K562 (cell line): ENCODE data around the gene SKIC2. TPM values are rescaled to one million over a fixed set of nuclear protein-coding genes. Genes with fewer than 3 reads are reported as not detected.
A peak's percentile ranks its signal among the peaks of the same experiment; 100 is the strongest.

Experiments used
- ATAC-seq: fragments of 200-7000 bp; cut with Tn5 transposase; 3 replicates; pipeline ENCODE4 v1.9.1; 2020; ENCODE audit warnings: moderate library complexity
- BruUV-seq: library from RNA; stranded (reverse); fragments of 400-500 nt; replicated peaks from 2 replicates; lab custom pipeline; 2021; lab: Mats Ljungman, UMichigan
- CTCF ChIA-PET: fragments of 300-600 bp; formaldehyde crosslinking; extraction: SDS; loops from one replicate; lab custom pipeline; 2021; ENCODE audit warnings: low intra/inter-chr PET ratio; lab: Yijun Ruan, JAX
- POLR2A ChIA-PET: fragments of 300-600, 350-650 bp; sonication (Branson Sonifier 250); formaldehyde crosslinking; extraction: SDS; loops from one replicate; lab custom pipeline; 2021; ENCODE audit warnings: antibody characterized with exemption, inconsistent platforms; lab: Yijun Ruan, JAX
- DNase-seq, 4 experiments: peaks; one replicate each; pipeline versions ENCODE4 v3.0.0 to v3.0.0-alpha.2; 2011 to 2018; ENCODE audit warnings: low spot score in 3 of 4, mixed read lengths in 3 of 4; ENCODE audit errors: extremely low read depth in 1 of 4
- FAIRE-seq: peaks from 2 replicates; lab custom pipeline; 2011; peaks lifted over from hg19 to GRCh38; lab: Jason Lieb, UNC
- H2AFZ ChIP-seq: 2 replicates; pipeline ENCODE4 v1.6.0; 2011; ENCODE audit warnings: low read depth, low read length, control low read depth, inconsistent platforms
- H3K27ac ChIP-seq: fragments of 200-600 bp; 3 replicates; pipeline ENCODE4 v1.8.0; 2011; ENCODE audit warnings: low read depth, mild to moderate bottlenecking, control low read depth, inconsistent platforms, low read length, moderate library complexity, mixed read lengths; ENCODE audit errors: extremely low read depth
- H3K27me3 ChIP-seq, 2 experiments: fragments of 300-600 bp in 1 of 2; 2 replicates in 1 of 2; 3 replicates in 1 of 2; pipeline versions ENCODE4 v1.6.0 to v1.8.0; 2011; ENCODE audit warnings: inconsistent platforms in 2 of 2, low read length in 2 of 2, mild to moderate bottlenecking in 1 of 2, mixed read lengths in 1 of 2, moderate library complexity in 1 of 2; ENCODE audit not compliant: control insufficient read depth in 2 of 2, insufficient read depth in 2 of 2
- H3K36me3 ChIP-seq: fragments of 300-600 bp; 3 replicates; pipeline ENCODE4 v1.8.0; 2011; ENCODE audit warnings: mild to moderate bottlenecking, low read length, inconsistent platforms; ENCODE audit not compliant: control insufficient read depth, insufficient read depth
- H3K4me1 ChIP-seq, 2 experiments: fragments of 200-600 bp in 1 of 2; replicated peaks in 1 of 2; 2 replicates in 1 of 2; 3 replicates in 1 of 2; pipeline versions ENCODE4 v1.5.1 to v1.8.0; 2011; ENCODE audit warnings: inconsistent platforms in 2 of 2, low read length in 2 of 2, mild to moderate bottlenecking in 1 of 2, mixed read lengths in 1 of 2, moderate library complexity in 1 of 2; ENCODE audit not compliant: control insufficient read depth in 2 of 2, insufficient read depth in 2 of 2
- H3K4me2 ChIP-seq: 2 replicates; pipeline ENCODE4 v1.6.1; 2011; ENCODE audit warnings: low read length, control low read depth, inconsistent platforms, mixed read lengths; ENCODE audit not compliant: insufficient read depth
- H3K4me3 ChIP-seq: fragments of 200-600 bp; sonication (generic), shearing (Covaris generic); 2 replicates; pipeline ENCODE4 v1.5.1; 2016; ENCODE audit warnings: control low read depth, inconsistent platforms
- H3K79me2 ChIP-seq: fragments of 200-600 bp; 3 replicates; pipeline ENCODE4 v1.8.0; 2011; ENCODE audit warnings: low read length, inconsistent platforms; ENCODE audit not compliant: control insufficient read depth, insufficient read depth
- H3K9ac ChIP-seq, 2 experiments: 2 replicates each; pipeline versions ENCODE4 v1.6.0 to v1.6.1; 2011; ENCODE audit warnings: low read depth in 2 of 2, low read length in 2 of 2, control low read depth in 1 of 2, inconsistent platforms in 1 of 2, mild to moderate bottlenecking in 1 of 2, mixed read lengths in 1 of 2; ENCODE audit not compliant: insufficient read depth in 1 of 2
- H3K9me1 ChIP-seq: one replicate; pipeline ENCODE4 v1.6.0; 2011; ENCODE audit warnings: inconsistent platforms, mild to moderate bottlenecking, low read length, moderate library complexity; ENCODE audit not compliant: control insufficient read depth, insufficient read depth
- H3K9me3 ChIP-seq: replicated peaks from 2 replicates; pipeline ENCODE4 v1.5.1; 2011; ENCODE audit warnings: low read depth, low read length, inconsistent platforms; ENCODE audit not compliant: control insufficient read depth, insufficient read depth
- H4K20me1 ChIP-seq: replicated peaks from 2 replicates; pipeline ENCODE4 v1.6.1; 2011; ENCODE audit warnings: low read length, inconsistent platforms, mixed read lengths; ENCODE audit not compliant: control insufficient read depth, insufficient read depth
- ASH1L ChIP-seq: fragments of 450-650 bp; IDR thresholded peaks from 2 replicates; pipeline ENCODE4 v1.6.1; 2018; ENCODE audit warnings: borderline replicate concordance, mild to moderate bottlenecking, low read depth; ENCODE audit not compliant: partially characterized antibody
- BRD9 ChIP-seq: fragments of 450-650 bp; IDR thresholded peaks from 2 replicates; pipeline ENCODE4 v1.6.1; 2018; ENCODE audit warnings: low read depth; ENCODE audit not compliant: partially characterized antibody
- GABPB2 ChIP-seq: fragments of 250-450 bp; sonication (Bioruptor Pico); conservative IDR thresholded peaks from 2 replicates; pipeline ENCODE4 v1.5.1; 2021; ENCODE audit warnings: mild to moderate bottlenecking
- IRF1 ChIP-seq: sonication (generic); formaldehyde crosslinking; IDR thresholded peaks from 2 replicates; pipeline ENCODE4 v1.8.0; 2022; ENCODE audit warnings: missing genetic modification reagents, mild to moderate bottlenecking, borderline replicate concordance
- PHTF2 ChIP-seq: fragments of 250-450 bp; sonication (Bioruptor Pico); IDR thresholded peaks from 2 replicates; pipeline ENCODE4 v1.5.0; 2021; ENCODE audit warnings: mild to moderate bottlenecking
- POLR2G ChIP-seq: fragments of 200-400 bp; formaldehyde crosslinking; IDR thresholded peaks from 2 replicates; pipeline ENCODE4 v1.6.1; 2017; ENCODE audit warnings: low read depth, mild to moderate bottlenecking, antibody characterized with exemption, low read length, moderate library complexity
- RBFOX2 ChIP-seq: fragments of 200-400 bp; formaldehyde crosslinking; IDR thresholded peaks from 2 replicates; pipeline ENCODE4 v1.6.1; 2017; ENCODE audit warnings: low read depth, mild to moderate bottlenecking, low read length, moderate library complexity
- ZBTB8A ChIP-seq: fragments of 450-650 bp; IDR thresholded peaks from 2 replicates; pipeline ENCODE4 v1.6.1; 2018; ENCODE audit warnings: mild to moderate bottlenecking, moderate library complexity; ENCODE audit not compliant: partially characterized antibody
- ZNF668 ChIP-seq: fragments of 250-450 bp; sonication (Bioruptor Pico); IDR thresholded peaks from 2 replicates; pipeline ENCODE4 v1.8.0; 2022; ENCODE audit warnings: mild to moderate bottlenecking, inconsistent platforms
- WGBS: fragments of 100-300 bp; shearing (Covaris generic); methylation state at CpG from one replicate; pipeline ENCODE4 v1.1.6; 2016; ENCODE audit warnings: low coverage, mixed read lengths; ENCODE audit not compliant: insufficient coverage; ENCODE audit errors: missing lambda C conversion rate; 5-methylcytosine and 5-hydroxymethylcytosine counted together
- in situ Hi-C: fragments of 300-500 bp; cut with MboI; formaldehyde crosslinking; loops from 4 replicates; pipeline ENCODE4 v1.15.0; 2018; ENCODE audit warnings: inconsistent platforms, mixed read lengths
- intact Hi-C: fragments of 100-400 bp; cut with micrococcal nuclease; formaldehyde crosslinking; loops from 2 replicates; pipeline ENCODE4 v1.14.2; 2022
- polyA plus RNA-seq, 8 experiments: library from polyadenylated mRNA; depleted of rRNA in 4 of 8; stranded (reverse) in 5 of 8; unstranded in 3 of 8; fragments of >200 nt; fragmentation: Nextera tagmentation in 2 of 8; fragmentation: Illumina TruSeq in 1 of 8; extraction: Ambion mirVana in 2 of 8; extraction: Trizol in 1 of 8; gene quantifications; 2 replicates each; pipeline versions ENCODE4 v1.2.1 to v1.2.3, GENCODE V29; 2011 to 2014; ENCODE audit warnings: inconsistent platforms in 1 of 8, missing spikeins in 1 of 8
- total RNA-seq, 7 experiments: library from RNA; depleted of rRNA in 6 of 7; stranded (reverse); fragments of >200 nt in 6 of 7; fragmentation: Illumina TruSeq in 2 of 7; extraction: Trizol in 2 of 7; gene quantifications; 2 replicates each; pipeline versions ENCODE4 v1.2.1 to v1.2.3, GENCODE V29; 2011 to 2021; ENCODE audit warnings: low replicate concordance in 1 of 7

Gene SKIC2
- total and polyA plus RNA-seq, 9 of the 15 experiments (the other 6 are each of a cell fraction or from before 2014, with no cell fraction given): 3.3 to 94.6 (median 38.8) TPM

- TF ChIP-seq BRD9: no peak
- TF ChIP-seq ZBTB8A: no peak
- TF ChIP-seq PHTF2: no peak
- TF ChIP-seq POLR2G: 0 out of 2 replicates have a peak, but pooled peaks have one; percentile 21
- TF ChIP-seq IRF1 (CRISPR knock-in tag): no peak
- no peak for TF ChIP-seq ZNF668 (CRISPR knock-in tag)
- TF ChIP-seq GABPB2: no peak
- TF ChIP-seq RBFOX2: peak; percentile 45; the same call in 1 of the 2 replicates
- TF ChIP-seq ASH1L: no peak
Measured at GRCh38 chr6:31954511-31954910, 4.5 kb upstream of the SKIC2 start.

More at GRCh38 chr6:31954511-31954910, 4.5 kb upstream of the SKIC2 start:
- no peak for DNase-seq
- H3K4me3 ChIP-seq: no peak overlapping the region
- intact Hi-C loops (no loop called here), in situ Hi-C loops (loop anchor here (10.0 kb wide), 1 partner anchor 90 kb away; no protein-coding TSS in a partner anchor)
- ChIA-PET CTCF (no interaction called here), POLR2A (no interaction called here)
- no peaks in the 10 kb centered on the region for H3K27me3 ChIP-seq
- ATAC-seq: no peak
- peaks cover 4 to 15% of the 10 kb centered on the region in 2 experiments; a peak in 4 of 5 replicates for H3K4me1 ChIP-seq
- no peak overlapping the region for H3K4me2 ChIP-seq
- 0 out of 4 replicates have a peak overlapping the region, but pooled peaks of 1 of the 2 experiments have one; percentile 32 for H3K9ac ChIP-seq
- H3K9me1 ChIP-seq: no peaks in the 10 kb centered on the region
- no TSS peak for BruUV-seq
- FAIRE-seq: no peak
- no peak overlapping the region for H2AFZ ChIP-seq
- WGBS: 98% methylated on average over 23 of the region's 28 CpGs
- no peak overlapping the region for H3K27ac ChIP-seq
- no peaks in the 10 kb centered on the region for H3K9me3 ChIP-seq
- peaks cover 28% of the 10 kb centered on the region for H3K79me2 ChIP-seq
- H4K20me1 ChIP-seq: no peaks in the 10 kb centered on the region
- peaks cover 65% of the 10 kb centered on the region for H3K36me3 ChIP-seq
